DOHH2 (cell line): ENCODE data around the gene DYNC1I1.

ENCODE experiments used
- H3F3A ChIP-seq: fragments of 200-600 bp; sonication (generic), shearing (Covaris generic); 2 replicates; pipeline ENCODE4 v1.6.0; 2016; ENCODE audit warnings: antibody characterized with exemption, mild to moderate bottlenecking; ENCODE audit not compliant: control insufficient read depth, insufficient read depth
- H3K27ac ChIP-seq: fragments of 200-600 bp; sonication (generic); 2 replicates; pipeline ENCODE4 v1.5.1; 2014; ENCODE audit warnings: low read depth, mild to moderate bottlenecking, low read length, moderate library complexity
- H3K27me3 ChIP-seq: fragments of 200-600 bp; sonication (generic); 2 replicates; pipeline ENCODE4 v1.6.1; 2014; ENCODE audit warnings: mild to moderate bottlenecking, low read length, mixed read lengths; ENCODE audit not compliant: control insufficient read depth
- H3K36me3 ChIP-seq: fragments of 200-600 bp; sonication (generic); 2 replicates; pipeline ENCODE4 v1.6.1; 2014; ENCODE audit warnings: mild to moderate bottlenecking, low read length, moderate library complexity, mixed read lengths; ENCODE audit not compliant: control insufficient read depth
- H3K4me1 ChIP-seq: fragments of 200-600 bp; sonication (generic); 2 replicates; pipeline ENCODE4 v1.6.1; 2014; ENCODE audit warnings: mild to moderate bottlenecking, low read length, mixed read lengths; ENCODE audit not compliant: control insufficient read depth
- H3K4me2 ChIP-seq: fragments of 200-600 bp; sonication (generic); 2 replicates; pipeline ENCODE4 v1.6.0; 2014; ENCODE audit warnings: mild to moderate bottlenecking, low read length, moderate library complexity
- H3K4me3 ChIP-seq: fragments of 200-600 bp; sonication (generic); 2 replicates; pipeline ENCODE4 v1.5.1; 2014; ENCODE audit warnings: mild to moderate bottlenecking, low read length, mixed read lengths
- H3K79me2 ChIP-seq: fragments of 200-600 bp; sonication (generic); 2 replicates; pipeline ENCODE4 v1.6.1; 2014; ENCODE audit warnings: mild to moderate bottlenecking, low read length, mixed read lengths; ENCODE audit not compliant: control insufficient read depth
- H3K9me2 ChIP-seq: fragments of 200-600 bp; sonication (generic); replicated peaks from 2 replicates; pipeline ENCODE4 v1.6.1; 2014; ENCODE audit warnings: mild to moderate bottlenecking, low read length, mixed read lengths; ENCODE audit not compliant: control insufficient read depth
- H3K9me3 ChIP-seq: fragments of 200-600 bp; sonication (generic); 2 replicates; pipeline ENCODE4 v1.6.1; 2014; ENCODE audit warnings: antibody characterized with exemption, low read length, mixed read lengths; ENCODE audit not compliant: control insufficient read depth, insufficient read depth
- H4K20me1 ChIP-seq: fragments of 200-600 bp; sonication (generic); 2 replicates; pipeline ENCODE4 v1.6.0; 2014; ENCODE audit warnings: low read depth, mild to moderate bottlenecking, antibody characterized with exemption, low read length, moderate library complexity; ENCODE audit not compliant: control insufficient read depth, insufficient read depth
- EZH2phosphoT487 ChIP-seq: fragments of 200-600 bp; sonication (generic); IDR thresholded peaks from 2 replicates; pipeline ENCODE4 v1.6.1; 2017; ENCODE audit warnings: borderline replicate concordance, mild to moderate bottlenecking, antibody characterized with exemption, low read length, moderate library complexity, mixed read lengths
- TF ChIP-seq, protein P1 (sequence below): fragments of 200-600 bp; sonication (generic); IDR thresholded peaks from one replicate; pipeline ENCODE4 v1.5.1; 2014; ENCODE audit warnings: antibody characterized with exemption, mild to moderate bottlenecking, low read depth, low read length; ENCODE audit not compliant: poor library complexity, severe bottlenecking

DYNC1I1 gene

DNA sequence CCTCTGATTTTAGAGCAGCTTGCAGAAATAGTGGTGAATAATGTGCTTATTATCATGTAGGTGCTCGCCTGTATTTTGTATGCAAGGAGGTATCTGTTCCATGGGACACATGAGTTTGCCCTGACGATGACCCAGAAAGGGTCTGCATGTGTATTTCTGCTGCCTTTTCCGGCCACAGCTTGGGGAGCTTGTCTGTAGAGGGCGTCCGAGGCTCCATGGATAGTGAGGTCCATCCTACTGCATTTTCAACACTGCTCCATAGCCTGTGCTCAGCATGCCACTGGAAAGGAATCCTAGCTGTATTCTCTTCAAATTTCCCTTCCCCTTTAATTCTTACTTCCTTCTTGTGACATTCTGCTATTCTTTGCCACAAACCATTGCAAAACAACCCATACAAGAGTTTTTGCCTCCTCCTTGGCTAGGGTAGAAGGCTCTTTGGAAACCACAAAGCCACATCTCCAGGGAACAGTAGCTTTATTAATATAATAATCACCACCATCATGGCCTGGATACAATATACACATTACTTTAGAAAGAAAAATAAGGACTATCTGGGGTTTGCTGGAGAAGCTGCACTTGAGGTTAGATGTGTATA is 127.7 kb downstream of the DYNC1I1 start:
- Histone ChIP-seq H4K20me1 (no peaks in the 10 kb centered on the region), H3K36me3 (no peaks in the 10 kb centered on the region), H3K9me3 (no peaks in the 10 kb centered on the region), H3K9me2 (no peaks in the 10 kb centered on the region), H3K27me3 (no peaks in the 10 kb centered on the region), H3K79me2 (no peaks in the 10 kb centered on the region), H3K4me2 (no peak overlapping the region), H3K27ac (no peak overlapping the region), H3K4me1 (no peaks in the 10 kb centered on the region), H3F3A (no peaks in the 10 kb centered on the region), H3K4me3 (no peak overlapping the region)
- no peak for TF ChIP-seq EZH2phosphoT487
- TF ChIP-seq, protein P1, sequence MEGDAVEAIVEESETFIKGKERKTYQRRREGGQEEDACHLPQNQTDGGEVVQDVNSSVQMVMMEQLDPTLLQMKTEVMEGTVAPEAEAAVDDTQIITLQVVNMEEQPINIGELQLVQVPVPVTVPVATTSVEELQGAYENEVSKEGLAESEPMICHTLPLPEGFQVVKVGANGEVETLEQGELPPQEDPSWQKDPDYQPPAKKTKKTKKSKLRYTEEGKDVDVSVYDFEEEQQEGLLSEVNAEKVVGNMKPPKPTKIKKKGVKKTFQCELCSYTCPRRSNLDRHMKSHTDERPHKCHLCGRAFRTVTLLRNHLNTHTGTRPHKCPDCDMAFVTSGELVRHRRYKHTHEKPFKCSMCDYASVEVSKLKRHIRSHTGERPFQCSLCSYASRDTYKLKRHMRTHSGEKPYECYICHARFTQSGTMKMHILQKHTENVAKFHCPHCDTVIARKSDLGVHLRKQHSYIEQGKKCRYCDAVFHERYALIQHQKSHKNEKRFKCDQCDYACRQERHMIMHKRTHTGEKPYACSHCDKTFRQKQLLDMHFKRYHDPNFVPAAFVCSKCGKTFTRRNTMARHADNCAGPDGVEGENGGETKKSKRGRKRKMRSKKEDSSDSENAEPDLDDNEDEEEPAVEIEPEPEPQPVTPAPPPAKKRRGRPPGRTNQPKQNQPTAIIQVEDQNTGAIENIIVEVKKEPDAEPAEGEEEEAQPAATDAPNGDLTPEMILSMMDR: no peak

DNA sequence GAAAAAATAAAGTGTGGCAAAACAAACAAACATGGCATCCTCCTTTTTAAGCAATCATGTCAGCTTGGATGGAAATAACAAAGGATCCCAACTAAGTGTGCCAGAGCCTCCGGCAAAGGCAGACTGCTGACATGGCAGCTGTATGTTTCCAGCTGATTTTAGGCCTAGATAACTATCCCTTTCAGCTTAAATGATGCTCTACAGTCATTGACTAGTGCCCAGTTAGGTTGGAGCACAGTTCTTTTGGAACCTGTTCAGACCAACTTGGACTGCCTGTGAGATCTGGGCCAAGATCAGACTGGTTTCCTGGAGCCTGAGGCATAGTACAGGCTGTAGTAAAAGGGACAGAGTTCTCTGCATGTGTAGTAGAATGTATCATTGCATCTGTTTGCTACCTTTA is 128.7 kb downstream of the DYNC1I1 start:
- H3K27me3 ChIP-seq: no peaks in the 10 kb centered on the region
- no peaks in the 10 kb centered on the region for H3K4me1 ChIP-seq

DNA sequence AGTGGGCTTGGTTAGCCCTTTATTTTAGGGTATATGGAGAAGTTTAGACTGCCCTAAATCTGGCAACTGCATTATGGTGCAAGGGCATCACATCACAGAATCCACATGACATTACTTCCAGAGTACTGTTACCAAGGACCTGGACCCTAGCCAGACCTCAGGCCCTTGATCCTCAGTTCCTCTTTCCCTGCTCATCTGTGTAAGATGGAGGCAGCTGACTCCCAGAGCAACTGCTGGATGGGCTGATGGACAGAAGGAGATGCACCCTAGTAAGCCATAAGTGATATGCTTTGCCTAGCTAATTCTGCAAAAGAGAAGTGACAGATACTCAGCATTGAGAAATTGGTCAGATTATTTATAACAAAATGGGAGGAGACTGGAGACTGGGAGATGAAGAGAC is 131.7 kb downstream of the DYNC1I1 start:
- no peak overlapping the region for H3K27ac ChIP-seq
- H3K27me3 ChIP-seq: no peaks in the 10 kb centered on the region
- H3K79me2 ChIP-seq: no peaks in the 10 kb centered on the region
- H3K4me3 ChIP-seq: no peak overlapping the region
- H3K4me2 ChIP-seq: no peak overlapping the region
- no peaks in the 10 kb centered on the region for H3K9me2 ChIP-seq
- H3K4me1 ChIP-seq: no peaks in the 10 kb centered on the region
- H4K20me1 ChIP-seq: no peaks in the 10 kb centered on the region
- no peaks in the 10 kb centered on the region for H3K9me3 ChIP-seq
- H3F3A ChIP-seq: no peaks in the 10 kb centered on the region
- TF ChIP-seq, protein P1: no peak
- TF ChIP-seq EZH2phosphoT487: no peak
- no peaks in the 10 kb centered on the region for H3K36me3 ChIP-seq

More for the DNA sequence above, 128.7 kb downstream of the DYNC1I1 start:
- H3K27ac ChIP-seq: no peak overlapping the region
- H3K79me2 ChIP-seq: no peaks in the 10 kb centered on the region
- H4K20me1 ChIP-seq: no peaks in the 10 kb centered on the region
- TF ChIP-seq, protein P1: no peak
- TF ChIP-seq EZH2phosphoT487: no peak
- H3K4me2 ChIP-seq: no peak overlapping the region
- H3K4me3 ChIP-seq: no peak overlapping the region
- H3K36me3 ChIP-seq: no peaks in the 10 kb centered on the region
- no peaks in the 10 kb centered on the region for H3K9me3 ChIP-seq
- H3F3A ChIP-seq: no peaks in the 10 kb centered on the region
- no peaks in the 10 kb centered on the region for H3K9me2 ChIP-seq
